Measurements from ENCODE around the gene ELOB.
"Not testable (repeated sequence)": the region's sequence is repeated elsewhere in the genome, so short reads cannot be mapped to it uniquely, and the experiment has no call there.

ELOB gene

DNA sequence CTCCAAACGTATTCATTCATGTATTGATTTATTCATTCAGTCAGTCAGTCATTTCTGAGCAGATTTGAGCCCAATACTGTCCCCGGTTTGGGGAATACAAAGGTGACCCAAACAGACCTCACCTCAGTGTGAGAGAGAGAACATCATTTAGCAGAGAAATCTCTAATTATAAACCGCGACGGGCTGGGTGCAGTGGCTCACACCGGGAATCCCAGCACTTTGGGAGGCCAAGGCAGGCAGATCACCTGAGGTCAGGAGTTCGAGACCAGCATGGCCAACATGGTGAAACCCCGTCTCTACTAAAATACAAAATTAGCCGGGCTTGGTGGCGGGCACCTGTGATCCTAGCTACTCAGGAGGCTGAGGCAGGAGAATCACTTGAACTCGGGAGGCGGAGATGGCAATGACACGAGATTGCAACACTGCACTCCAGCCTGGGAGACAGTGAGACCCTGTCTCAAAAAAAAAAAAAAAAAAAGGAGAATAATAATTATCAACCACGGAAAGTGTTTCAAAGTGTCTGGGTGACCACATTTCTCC, 55.4 kb downstream of the ELOB start:
- not testable (repeated sequence) for DNase-seq (ENCODE audit: low read depth, low spot score)

All from brain pericyte (primary cell).